ENCODE results near the gene BLVRA. TPM values are rescaled to one million over a fixed set of nuclear protein-coding genes. Genes with fewer than 3 reads are reported as not detected.
"Not testable (repeated sequence)": the region's sequence is repeated elsewhere in the genome, so short reads cannot be mapped to it uniquely, and the experiment has no call there.

BLVRA gene
- polyA plus RNA-seq, 3 donors = 71.9 to 238 (median 199) TPM

DNA sequence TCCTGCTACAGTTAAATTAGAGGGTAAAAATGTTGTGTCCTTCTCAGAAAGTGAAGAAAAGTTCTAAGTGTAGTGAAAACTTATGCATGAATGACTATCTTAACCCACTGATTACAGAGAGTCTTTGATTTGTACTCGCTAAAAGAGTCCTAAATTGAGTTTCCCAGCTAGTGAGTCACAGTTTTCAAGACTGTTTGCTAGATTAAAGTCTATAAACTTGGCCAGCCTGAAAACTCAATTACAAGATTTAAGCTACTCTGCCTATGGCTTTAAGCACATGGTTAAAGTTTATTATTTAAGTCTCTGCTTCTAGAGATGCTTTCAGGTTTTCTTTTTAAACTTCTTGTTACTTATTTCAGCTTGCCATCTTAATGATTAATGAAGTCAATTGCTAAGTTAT, 66.5 kb downstream of the BLVRA start:
- Histone ChIP-seq H3K36me3 (replicated peaks in 1 of 2; ENCODE audit: control insufficient read depth in 1 of 2, insufficient read depth in 2 of 2, low read length in 2 of 2) (no peaks in the 10 kb centered on the region), H3K27me3 (ENCODE audit: control insufficient read depth in 2 of 2, insufficient read depth in 2 of 2, low read length in 2 of 2) (peaks cover 0 to 4% of the 10 kb centered on the region in 2 donors), H2AFZ (ENCODE audit: insufficient read depth, low read depth, low read length, poor library complexity, severe bottlenecking) (no peak overlapping the region), H3K9me3 (replicated peaks in 1 of 2; ENCODE audit: control insufficient read depth in 1 of 2, insufficient read depth in 1 of 2, low read length in 2 of 2) (no peaks in the 10 kb centered on the region), H3K9ac (ENCODE audit: insufficient read depth, low read length, poor library complexity, severe bottlenecking) (no peak overlapping the region), H3K4me1 (ENCODE audit: control insufficient read depth in 1 of 2, insufficient read depth in 2 of 2, low read length in 2 of 2) (peaks cover 2 to 6% of the 10 kb centered on the region in 2 donors), H4K20me1 (ENCODE audit: insufficient read depth, low read length) (no peaks in the 10 kb centered on the region), H3K4me3 (replicated peaks in 1 of 3; ENCODE audit: low read depth in 2 of 3, low read length in 3 of 3) (no peak overlapping the region), H3K27ac (ENCODE audit: low read depth in 1 of 2, low read length in 2 of 2) (no peak overlapping the region), H3K79me2 (ENCODE audit: insufficient read depth, low read length) (no peaks in the 10 kb centered on the region), H3K4me2 (replicated peaks; ENCODE audit: extremely low read depth, low read length, poor library complexity, severe bottlenecking) (no peak overlapping the region)
- DNase-seq = no peak
- Mint-ChIP-seq H3K27ac (no peak overlapping the region), H3K4me1 (peaks cover 11% of the 10 kb centered on the region), H3K27me3 (ENCODE audit: low read depth in 3 of 3) (peaks cover 1 to 5% (median 2%) of the 10 kb centered on the region in 3 donors), H3K36me3 (no peaks in the 10 kb centered on the region), H3K9me3 (peaks cover 0 to 3% (median 0%) of the 10 kb centered on the region in 7 donors), H3K4me3 (no peak overlapping the region)
- intact Hi-C loops (cut with micrococcal nuclease) = no loop called here
- WGBS (ENCODE audit: insufficient coverage) = no CpG with 5 or more reads among the region's 1 CpG
- TF ChIP-seq, protein P1, sequence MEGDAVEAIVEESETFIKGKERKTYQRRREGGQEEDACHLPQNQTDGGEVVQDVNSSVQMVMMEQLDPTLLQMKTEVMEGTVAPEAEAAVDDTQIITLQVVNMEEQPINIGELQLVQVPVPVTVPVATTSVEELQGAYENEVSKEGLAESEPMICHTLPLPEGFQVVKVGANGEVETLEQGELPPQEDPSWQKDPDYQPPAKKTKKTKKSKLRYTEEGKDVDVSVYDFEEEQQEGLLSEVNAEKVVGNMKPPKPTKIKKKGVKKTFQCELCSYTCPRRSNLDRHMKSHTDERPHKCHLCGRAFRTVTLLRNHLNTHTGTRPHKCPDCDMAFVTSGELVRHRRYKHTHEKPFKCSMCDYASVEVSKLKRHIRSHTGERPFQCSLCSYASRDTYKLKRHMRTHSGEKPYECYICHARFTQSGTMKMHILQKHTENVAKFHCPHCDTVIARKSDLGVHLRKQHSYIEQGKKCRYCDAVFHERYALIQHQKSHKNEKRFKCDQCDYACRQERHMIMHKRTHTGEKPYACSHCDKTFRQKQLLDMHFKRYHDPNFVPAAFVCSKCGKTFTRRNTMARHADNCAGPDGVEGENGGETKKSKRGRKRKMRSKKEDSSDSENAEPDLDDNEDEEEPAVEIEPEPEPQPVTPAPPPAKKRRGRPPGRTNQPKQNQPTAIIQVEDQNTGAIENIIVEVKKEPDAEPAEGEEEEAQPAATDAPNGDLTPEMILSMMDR (IDR thresholded peaks at IDR 0.05) = no peak

DNA sequence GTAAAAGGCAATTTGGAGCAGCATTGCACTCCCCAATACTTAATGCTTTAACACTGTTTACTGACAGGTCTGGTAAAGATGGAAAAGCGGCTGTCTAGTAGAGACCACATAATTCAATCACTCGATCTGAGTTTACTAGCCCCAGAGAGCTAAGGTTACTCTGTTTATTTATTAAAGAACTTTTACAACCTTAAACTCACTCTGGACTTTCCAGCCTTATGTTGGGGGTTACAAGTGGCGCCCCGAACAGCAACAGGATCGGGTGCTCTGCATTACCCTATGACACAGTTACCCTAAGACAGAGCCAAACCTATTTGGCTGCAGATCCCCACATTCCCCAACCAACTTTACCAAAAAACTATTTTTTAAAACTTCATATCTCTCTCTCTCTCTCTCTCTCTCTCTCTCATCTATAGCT, 66.9 kb downstream of the BLVRA start:
- DNase-seq = no peak
- H3K27me3 Mint-ChIP-seq (ENCODE audit: low read depth in 3 of 3) = peaks cover 1 to 5% (median 2%) of the 10 kb centered on the region in 3 donors

DNA sequence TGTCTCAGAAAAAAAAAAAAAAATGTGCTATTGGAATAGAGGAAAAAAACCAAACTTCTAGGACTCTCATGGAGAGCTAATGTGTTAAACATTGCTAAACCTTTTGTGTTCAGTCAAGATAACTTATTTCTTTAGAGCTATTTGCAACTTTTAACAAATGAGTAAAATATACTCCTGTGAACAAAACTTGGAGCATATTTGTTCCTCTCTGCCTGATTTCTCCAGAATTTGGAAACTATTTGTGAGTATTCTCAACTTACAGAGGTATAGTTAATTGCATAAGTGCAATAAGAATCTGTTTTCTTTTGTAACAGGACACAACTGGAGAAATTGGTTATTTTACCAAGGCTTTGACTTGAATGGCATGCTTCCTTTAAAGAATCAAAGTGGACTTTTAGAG, 72.4 kb downstream of the BLVRA start:
- H3K27me3 Mint-ChIP-seq (ENCODE audit: low read depth in 3 of 3); H3K36me3 ChIP-seq (replicated peaks in 1 of 2; ENCODE audit: control insufficient read depth in 1 of 2, insufficient read depth in 2 of 2, low read length in 2 of 2); H3K4me3 Mint-ChIP-seq; H3K9me3 ChIP-seq (replicated peaks in 1 of 2; ENCODE audit: control insufficient read depth in 1 of 2, insufficient read depth in 1 of 2, low read length in 2 of 2); H3K27ac ChIP-seq (ENCODE audit: low read depth in 1 of 2, low read length in 2 of 2); H3K27me3 ChIP-seq (ENCODE audit: control insufficient read depth in 2 of 2, insufficient read depth in 2 of 2, low read length in 2 of 2); H3K27ac Mint-ChIP-seq; H4K20me1 ChIP-seq (ENCODE audit: insufficient read depth, low read length); H3K4me2 ChIP-seq (replicated peaks; ENCODE audit: extremely low read depth, low read length, poor library complexity, severe bottlenecking); H3K79me2 ChIP-seq (ENCODE audit: insufficient read depth, low read length); H3K9ac ChIP-seq (ENCODE audit: insufficient read depth, low read length, poor library complexity, severe bottlenecking); H3K4me1 ChIP-seq (ENCODE audit: control insufficient read depth in 1 of 2, insufficient read depth in 2 of 2, low read length in 2 of 2); H2AFZ ChIP-seq (ENCODE audit: insufficient read depth, low read depth, low read length, poor library complexity, severe bottlenecking); DNase-seq; H3K4me3 ChIP-seq (replicated peaks in 1 of 3; ENCODE audit: low read depth in 2 of 3, low read length in 3 of 3); H3K36me3 Mint-ChIP-seq: not testable (repeated sequence)
- intact Hi-C loops (cut with micrococcal nuclease) = loop anchor here in 1 of 2 donors (10.0 kb wide), 3 partner anchors 76 to 744 kb away; partner anchors contain the start of genes BLVRA, COA1 and DDX56
- Mint-ChIP-seq H3K9me3 (peaks cover 0 to 19% (median 10%) of the 10 kb centered on the region in 7 donors), H3K4me1 (peaks cover 10% of the 10 kb centered on the region)

More for the DNA sequence above, 66.9 kb downstream of the BLVRA start:
- intact Hi-C loops (cut with micrococcal nuclease) = no loop called here
- peaks cover 0 to 4% of the 10 kb centered on the region in 2 donors for H3K27me3 ChIP-seq (ENCODE audit: control insufficient read depth in 2 of 2, insufficient read depth in 2 of 2, low read length in 2 of 2)
- Mint-ChIP-seq H3K4me1 (peaks cover 7% of the 10 kb centered on the region), H3K27ac (no peak overlapping the region), H3K4me3 (no peak overlapping the region), H3K9me3 (peaks cover 0 to 4% (median under 1%) of the 10 kb centered on the region in 7 donors), H3K36me3 (no peaks in the 10 kb centered on the region)
- peaks cover 0 to under 1% of the 10 kb centered on the region in 2 donors for H3K9me3 ChIP-seq (replicated peaks in 1 of 2; ENCODE audit: control insufficient read depth in 1 of 2, insufficient read depth in 1 of 2, low read length in 2 of 2)
- no peaks in the 10 kb centered on the region for H3K36me3 ChIP-seq (replicated peaks in 1 of 2; ENCODE audit: control insufficient read depth in 1 of 2, insufficient read depth in 2 of 2, low read length in 2 of 2)
- H3K9ac ChIP-seq (ENCODE audit: insufficient read depth, low read length, poor library complexity, severe bottlenecking) = no peak overlapping the region
- no peak overlapping the region for H3K4me2 ChIP-seq (replicated peaks; ENCODE audit: extremely low read depth, low read length, poor library complexity, severe bottlenecking)
- WGBS (ENCODE audit: insufficient coverage) = 100% methylated on average over 3 of the region's 5 CpGs
- peaks cover 0 to 4% of the 10 kb centered on the region in 2 donors for H3K4me1 ChIP-seq (ENCODE audit: control insufficient read depth in 1 of 2, insufficient read depth in 2 of 2, low read length in 2 of 2)
- H4K20me1 ChIP-seq (ENCODE audit: insufficient read depth, low read length) = no peaks in the 10 kb centered on the region
- no peak overlapping the region for H3K4me3 ChIP-seq (replicated peaks in 1 of 3; ENCODE audit: low read depth in 2 of 3, low read length in 3 of 3)
- H3K79me2 ChIP-seq (ENCODE audit: insufficient read depth, low read length) = no peaks in the 10 kb centered on the region
- TF ChIP-seq, protein P1 (IDR thresholded peaks at IDR 0.05) = no peak
- H2AFZ ChIP-seq (ENCODE audit: insufficient read depth, low read depth, low read length, poor library complexity, severe bottlenecking) = no peak overlapping the region
- H3K27ac ChIP-seq (ENCODE audit: low read depth in 1 of 2, low read length in 2 of 2) = no peak overlapping the region

All from CD14-positive monocyte (primary cell).